Measurements from ENCODE around the gene GLIS2.

DNA sequence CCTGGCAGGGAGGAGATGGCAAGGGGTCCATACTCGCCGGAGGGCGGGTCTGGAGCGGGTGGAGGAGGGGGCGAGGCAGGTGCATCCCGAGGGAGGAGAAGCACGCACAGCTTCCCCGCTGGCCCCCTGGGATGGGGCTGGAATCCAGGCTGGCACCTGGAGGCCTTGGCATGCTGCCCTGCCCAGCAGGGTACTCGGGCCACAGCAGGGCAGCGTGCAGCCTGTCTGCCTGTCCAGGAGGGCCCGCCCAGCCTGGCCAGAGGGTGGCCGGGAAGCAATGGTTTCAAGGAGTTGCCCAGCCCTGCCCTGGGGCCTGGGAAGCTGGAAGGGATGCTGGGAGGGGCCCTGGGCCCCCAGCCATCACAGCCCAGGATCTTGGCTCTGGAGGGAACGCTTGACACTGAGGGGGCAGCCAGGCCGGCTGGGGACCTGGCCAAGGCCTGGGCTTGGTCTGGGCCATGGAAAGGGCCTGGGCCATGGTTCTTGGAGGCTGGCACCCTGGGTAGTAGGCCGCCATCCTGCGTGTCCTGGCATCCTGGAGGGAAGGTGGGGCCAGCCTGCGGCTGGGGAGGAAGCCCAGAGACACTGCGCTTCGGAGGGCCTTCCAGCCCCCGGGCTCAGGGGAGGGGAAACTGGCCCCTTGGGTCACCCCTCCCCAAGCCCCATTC, 1.1 kb downstream of the GLIS2 start:
- TF ChIP-seq POLR2AphosphoS5 (IDR thresholded peaks at IDR 0.05) (peak in 2 of 3 donors; percentile 29 to 49), POLR2A (IDR thresholded peaks at IDR 0.05) (no peak)
